Mucosa of descending colon (tissue), 3 donors: ENCODE data around the gene TAAR6. TPM values are rescaled to one million over a fixed set of nuclear protein-coding genes. Genes with fewer than 3 reads are reported as not detected.

Experiments
- ATAC-seq: fragments of 200-7000 bp; cut with Tn5 transposase; one replicate; pipeline ENCODE4 v1.9.1; 2020; ENCODE audit warnings: mild to moderate bottlenecking, moderate library complexity
- DNase-seq, 3 donors: peaks; one replicate each; pipeline ENCODE4 v3.0.0-alpha.2; 2020
- H3K36me3 ChIP-seq: fragments of 200-600 bp; one replicate; pipeline ENCODE4 v1.8.0; 2021; ENCODE audit warnings: low read depth, mild to moderate bottlenecking
- H3K4me1 ChIP-seq: fragments of 200-600 bp; one replicate; pipeline ENCODE4 v1.8.0; 2021; ENCODE audit warnings: low read depth, mild to moderate bottlenecking
- H3K4me3 ChIP-seq: fragments of 200-600 bp; one replicate; pipeline ENCODE4 v1.8.0; 2021; ENCODE audit warnings: mild to moderate bottlenecking
- H3K9me3 ChIP-seq: fragments of 200-600 bp; one replicate; pipeline ENCODE4 v1.8.0; 2021; ENCODE audit warnings: mild to moderate bottlenecking
- intact Hi-C, 2 donors: fragments of 100-400 bp; cut with DNase I in 1 of 2; cut with micrococcal nuclease in 1 of 2; formaldehyde crosslinking; loops; one replicate each; pipeline versions ENCODE4 v1.11.0 to v1.11.1; 2022; cut with DNase I, micrococcal nuclease
- long read RNA-seq, 2 donors: library from polyadenylated mRNA; unstranded; transcript quantifications; one replicate each; pipeline ENCODE4 v2.0.0, GENCODE V29; 2019 to 2021
- total RNA-seq, 3 donors: library from RNA; stranded (reverse); fragmentation: NEBNext Ultra II Directional in 2 of 3; extraction: Animal tissue kit (Norgen Biotek cat#: 25700) in 2 of 3; gene quantifications; one replicate each; pipeline versions ENCODE4 v1.2.1 to v1.2.4, GENCODE V29; 2021 to 2023
- TF ChIP-seq, protein P1 (sequence below): fragments of 200-600 bp; IDR thresholded peaks from one replicate; pipeline ENCODE4 v1.8.0; 2022; ENCODE audit warnings: antibody characterized with exemption, mild to moderate bottlenecking
- donor health status: DM: no; HTN: no; CAD: no; lungs with moderate emphysema.
- donor health status: DM: no; HTN: no; CAD: no.
- donor health status: DM: no; HTN: yes; CAD: no.

The TAAR6 gene, protein sequence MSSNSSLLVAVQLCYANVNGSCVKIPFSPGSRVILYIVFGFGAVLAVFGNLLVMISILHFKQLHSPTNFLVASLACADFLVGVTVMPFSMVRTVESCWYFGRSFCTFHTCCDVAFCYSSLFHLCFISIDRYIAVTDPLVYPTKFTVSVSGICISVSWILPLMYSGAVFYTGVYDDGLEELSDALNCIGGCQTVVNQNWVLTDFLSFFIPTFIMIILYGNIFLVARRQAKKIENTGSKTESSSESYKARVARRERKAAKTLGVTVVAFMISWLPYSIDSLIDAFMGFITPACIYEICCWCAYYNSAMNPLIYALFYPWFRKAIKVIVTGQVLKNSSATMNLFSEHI
- total RNA-seq: not detected
- long read RNA-seq, donor 1: 0 reads
- long read RNA-seq, donor 2: 0 reads

DNA sequence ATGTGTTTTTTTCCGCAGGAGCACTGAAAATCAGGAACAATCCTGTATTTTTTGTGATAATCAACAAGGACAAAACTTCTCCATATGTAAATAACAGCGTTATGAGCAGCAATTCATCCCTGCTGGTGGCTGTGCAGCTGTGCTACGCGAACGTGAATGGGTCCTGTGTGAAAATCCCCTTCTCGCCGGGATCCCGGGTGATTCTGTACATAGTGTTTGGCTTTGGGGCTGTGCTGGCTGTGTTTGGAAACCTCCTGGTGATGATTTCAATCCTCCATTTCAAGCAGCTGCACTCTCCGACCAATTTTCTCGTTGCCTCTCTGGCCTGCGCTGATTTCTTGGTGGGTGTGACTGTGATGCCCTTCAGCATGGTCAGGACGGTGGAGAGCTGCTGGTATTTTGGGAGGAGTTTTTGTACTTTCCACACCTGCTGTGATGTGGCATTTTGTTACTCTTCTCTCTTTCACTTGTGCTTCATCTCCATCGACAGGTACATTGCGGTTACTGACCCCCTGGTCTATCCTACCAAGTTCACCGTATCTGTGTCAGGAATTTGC, at the start of gene TAAR6:
TAAR6 (plus strand) TSS at position 102 of the 557 bp plus-strand sequence; CDS start at position 102, 0 bp downstream.
- ATAC-seq: no peak
- Histone ChIP-seq H3K36me3 (no peaks in the 10 kb centered on the region), H3K4me1 (no peaks in the 10 kb centered on the region), H3K9me3 (no peaks in the 10 kb centered on the region), H3K4me3 (no peak within 1 kb of the TSS)
- TF ChIP-seq, protein P1, sequence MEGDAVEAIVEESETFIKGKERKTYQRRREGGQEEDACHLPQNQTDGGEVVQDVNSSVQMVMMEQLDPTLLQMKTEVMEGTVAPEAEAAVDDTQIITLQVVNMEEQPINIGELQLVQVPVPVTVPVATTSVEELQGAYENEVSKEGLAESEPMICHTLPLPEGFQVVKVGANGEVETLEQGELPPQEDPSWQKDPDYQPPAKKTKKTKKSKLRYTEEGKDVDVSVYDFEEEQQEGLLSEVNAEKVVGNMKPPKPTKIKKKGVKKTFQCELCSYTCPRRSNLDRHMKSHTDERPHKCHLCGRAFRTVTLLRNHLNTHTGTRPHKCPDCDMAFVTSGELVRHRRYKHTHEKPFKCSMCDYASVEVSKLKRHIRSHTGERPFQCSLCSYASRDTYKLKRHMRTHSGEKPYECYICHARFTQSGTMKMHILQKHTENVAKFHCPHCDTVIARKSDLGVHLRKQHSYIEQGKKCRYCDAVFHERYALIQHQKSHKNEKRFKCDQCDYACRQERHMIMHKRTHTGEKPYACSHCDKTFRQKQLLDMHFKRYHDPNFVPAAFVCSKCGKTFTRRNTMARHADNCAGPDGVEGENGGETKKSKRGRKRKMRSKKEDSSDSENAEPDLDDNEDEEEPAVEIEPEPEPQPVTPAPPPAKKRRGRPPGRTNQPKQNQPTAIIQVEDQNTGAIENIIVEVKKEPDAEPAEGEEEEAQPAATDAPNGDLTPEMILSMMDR: no peak
- intact Hi-C loops: no loop called here
- no peak for DNase-seq

DNA sequence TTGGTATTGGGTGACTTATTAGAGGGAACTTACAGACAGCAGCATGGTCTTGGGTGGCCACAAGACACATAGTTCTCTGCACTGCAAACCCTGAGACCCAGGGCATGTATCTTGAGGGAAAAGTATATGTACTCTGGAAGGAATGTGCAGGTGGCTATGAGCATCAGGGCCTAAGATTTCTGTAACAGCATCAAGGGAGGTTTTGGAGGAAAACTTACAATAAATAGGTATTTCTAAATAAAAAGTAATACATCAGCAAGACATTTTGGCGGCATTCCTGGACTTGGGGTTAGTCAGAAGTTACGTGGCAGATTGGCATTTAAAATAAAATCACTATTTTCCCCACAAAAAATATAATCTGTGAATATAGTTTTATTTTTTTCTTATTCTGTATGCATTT, 49.2 kb upstream of the TAAR6 start:
- TF ChIP-seq, protein P1: no peak

DNA sequence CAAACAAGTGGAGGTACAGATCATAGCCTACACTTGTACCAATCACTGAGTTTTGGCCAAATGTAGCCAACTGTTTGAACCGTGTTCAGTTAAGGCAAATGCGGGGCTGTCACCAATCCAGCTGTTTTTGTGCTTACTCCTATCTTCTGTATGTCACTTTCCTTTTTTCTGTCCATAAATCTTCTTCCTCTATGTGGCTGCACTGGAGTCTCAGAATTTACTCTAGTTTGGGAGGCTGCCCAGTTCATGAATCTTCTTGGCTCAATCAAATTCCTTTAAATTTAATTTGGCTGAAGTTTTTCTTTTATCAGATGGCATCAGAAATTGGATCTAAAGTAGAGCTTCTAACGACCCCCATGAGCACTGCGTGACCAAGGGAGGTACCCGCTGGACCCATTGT, 45.5 kb upstream of the TAAR6 start:
- intact Hi-C loops: no loop called here
- Histone ChIP-seq H3K9me3 (no peaks in the 10 kb centered on the region), H3K4me1 (no peaks in the 10 kb centered on the region), H3K36me3 (no peaks in the 10 kb centered on the region), H3K4me3 (no peak overlapping the region)
- ATAC-seq: no peak
- TF ChIP-seq, protein P1: no peak
- DNase-seq: no peak

More for the DNA sequence above, 49.2 kb upstream of the TAAR6 start:
- Histone ChIP-seq H3K4me3 (no peak overlapping the region), H3K36me3 (no peaks in the 10 kb centered on the region), H3K9me3 (no peaks in the 10 kb centered on the region), H3K4me1 (no peaks in the 10 kb centered on the region)
- DNase-seq (no peak), ATAC-seq (no peak)
- intact Hi-C loops: no loop called here

DNA sequence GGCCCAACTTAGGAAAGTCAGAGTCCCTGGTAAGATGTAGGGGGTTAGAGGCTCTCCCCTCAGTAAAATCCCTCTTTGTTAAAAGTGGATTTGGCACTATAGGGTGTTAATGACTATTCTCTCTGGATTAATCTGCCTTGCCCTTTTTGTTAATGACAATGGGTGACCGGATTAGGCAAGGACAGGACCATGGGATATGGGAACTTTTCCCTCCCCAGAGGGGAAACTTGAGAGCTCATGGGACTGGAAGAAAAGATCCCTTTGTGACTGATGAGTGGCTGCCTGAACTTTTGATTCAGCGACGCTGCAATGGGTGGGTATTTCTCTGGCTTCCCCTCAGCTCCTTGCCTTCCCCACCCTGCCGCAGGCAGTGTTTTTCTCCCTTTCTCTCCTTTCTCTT, 44.3 kb upstream of the TAAR6 start:
- Histone ChIP-seq H3K4me3 (no peak overlapping the region), H3K4me1 (no peaks in the 10 kb centered on the region), H3K36me3 (no peaks in the 10 kb centered on the region), H3K9me3 (no peaks in the 10 kb centered on the region)
- DNase-seq (no peak), ATAC-seq (no peak)
- TF ChIP-seq, protein P1: no peak
- intact Hi-C loops: no loop called here

DNA sequence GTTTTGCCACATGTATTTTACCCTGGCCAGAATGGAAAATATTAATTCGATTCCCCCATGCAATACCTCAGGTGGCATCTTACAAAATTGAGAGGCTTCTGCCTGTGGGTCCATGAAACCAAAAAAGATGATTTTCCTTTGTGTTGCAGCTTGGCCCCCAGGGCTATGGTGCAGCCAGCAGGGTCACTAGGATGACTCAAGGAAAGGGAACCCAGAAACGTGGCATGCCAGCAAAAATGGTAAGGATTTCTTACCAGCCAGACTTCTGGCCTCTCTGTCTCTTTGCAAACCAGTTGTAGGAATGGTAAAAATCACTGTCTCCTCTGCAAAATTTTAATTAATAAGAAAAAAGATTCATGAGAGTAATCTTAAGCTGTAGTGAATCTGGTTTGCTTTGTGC, 43.7 kb upstream of the TAAR6 start:
- ATAC-seq (no peak), DNase-seq (no peak)
- Histone ChIP-seq H3K36me3 (no peaks in the 10 kb centered on the region), H3K4me3 (no peak overlapping the region), H3K9me3 (no peaks in the 10 kb centered on the region), H3K4me1 (no peaks in the 10 kb centered on the region)
- intact Hi-C loops: no loop called here
- TF ChIP-seq, protein P1: no peak
